ENCODE results near the gene C1QTNF1.

DNA sequence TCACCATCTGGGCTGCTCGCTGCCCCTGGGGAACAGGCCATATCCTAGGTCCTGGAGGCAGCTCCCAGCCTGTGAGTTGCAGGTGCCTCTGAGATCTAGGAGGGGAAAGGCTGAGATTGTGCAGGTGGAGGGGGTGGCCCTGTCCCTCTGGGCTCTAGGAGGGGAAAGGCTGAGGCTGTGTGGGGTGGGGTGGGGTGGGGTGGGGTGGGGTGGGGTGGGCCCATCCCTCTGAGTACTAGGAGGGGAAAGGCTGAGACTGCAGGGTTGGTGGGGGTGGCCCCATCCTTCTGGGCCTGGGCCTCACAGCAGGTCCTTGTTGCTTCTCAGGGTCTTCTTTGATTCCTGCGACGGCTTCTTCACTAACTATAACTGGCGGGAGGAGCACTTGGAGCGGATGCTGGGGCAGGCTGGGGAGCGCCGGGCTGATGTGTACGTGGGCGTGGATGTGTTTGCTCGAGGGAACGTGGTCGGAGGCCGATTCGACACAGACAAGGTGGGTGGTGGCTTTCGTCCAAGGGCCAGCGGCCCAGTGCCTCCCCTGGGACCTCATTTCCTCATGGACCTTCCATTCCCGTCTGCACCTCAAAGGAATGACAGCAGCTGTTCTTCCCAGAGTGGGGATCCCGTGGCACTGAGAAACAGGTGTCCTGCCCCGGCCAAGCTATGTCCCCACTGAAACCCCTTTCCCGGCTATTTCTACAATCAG, 57.8 kb downstream of the C1QTNF1 start:
- TF ChIP-seq CTCF (conservative IDR thresholded peaks at IDR 0.05; ENCODE audit: low read depth, low read length) (no peak), EZH2 (IDR thresholded peaks at IDR 0.05; ENCODE audit: borderline replicate concordance, low read depth, low read length, poor library complexity, severe bottlenecking) (no peak)
